Liver (tissue), 9 donors: ENCODE data around the gene TIMM17B. TPM values are rescaled to one million over a fixed set of nuclear protein-coding genes. Genes with fewer than 3 reads are reported as not detected.

Experiments used
- DNase-seq: peaks from one replicate; pipeline ENCODE4 v3.0.0-alpha.2; 2017; ENCODE audit warnings: low spot score
- H3K27ac ChIP-seq, 2 donors: one replicate each; pipeline ENCODE4 v1.7.0; 2013; ENCODE audit warnings: inconsistent platforms in 2 of 2, low read length in 2 of 2, control low read depth in 1 of 2, low read depth in 1 of 2, mild to moderate bottlenecking in 1 of 2
- H3K27me3 ChIP-seq, 4 donors: one replicate each; pipeline versions ENCODE4 v1.6.1 to v1.7.0; 2013; ENCODE audit warnings: low read length in 3 of 4, inconsistent platforms in 1 of 4, mild to moderate bottlenecking in 1 of 4, moderate library complexity in 1 of 4; ENCODE audit not compliant: control insufficient read depth in 4 of 4, insufficient read depth in 4 of 4
- H3K36me3 ChIP-seq, 4 donors: one replicate each; pipeline versions ENCODE4 v1.6.1 to v1.7.0; 2013; ENCODE audit warnings: low read length in 3 of 4, mild to moderate bottlenecking in 3 of 4, low read depth in 1 of 4, moderate library complexity in 1 of 4; ENCODE audit not compliant: control insufficient read depth in 4 of 4, insufficient read depth in 3 of 4
- H3K4me1 ChIP-seq, 4 donors: one replicate each; pipeline versions ENCODE4 v1.6.1 to v1.7.0; 2013; ENCODE audit warnings: low read length in 3 of 4, mild to moderate bottlenecking in 3 of 4, moderate library complexity in 1 of 4; ENCODE audit not compliant: control insufficient read depth in 4 of 4, insufficient read depth in 4 of 4
- H3K4me3 ChIP-seq, 3 donors: one replicate each; pipeline versions ENCODE4 v1.6.1 to v1.7.0; 2013; ENCODE audit warnings: low read length in 3 of 3, control low read depth in 1 of 3, low read depth in 1 of 3, mild to moderate bottlenecking in 1 of 3
- H3K9ac ChIP-seq, 2 donors: one replicate each; pipeline ENCODE4 v1.7.0; 2013; ENCODE audit warnings: low read length in 2 of 2, mild to moderate bottlenecking in 2 of 2, moderate library complexity in 2 of 2, control low read depth in 1 of 2, low read depth in 1 of 2
- H3K9me3 ChIP-seq, 4 donors: one replicate each; pipeline versions ENCODE4 v1.6.1 to v1.7.0; 2013; ENCODE audit warnings: low read length in 3 of 4; ENCODE audit not compliant: control insufficient read depth in 4 of 4
- ATF3 ChIP-seq: IDR thresholded peaks from 2 replicates; pipeline ENCODE4 v1.6.1; 2016; ENCODE audit warnings: antibody characterized with exemption
- CTCF ChIP-seq: fragments of 150-350 bp; IDR thresholded peaks from 2 replicates; pipeline ENCODE4 v1.5.1; 2017; ENCODE audit warnings: improper control_type of control experiment, low read depth, low read length; ENCODE audit not compliant: missing input control
- EGR1 ChIP-seq, 2 donors: IDR thresholded peaks; 2 replicates each; pipeline ENCODE4 v1.6.1; 2016 to 2018; ENCODE audit warnings: antibody characterized with exemption in 2 of 2, low read depth in 2 of 2
- FOXA1 ChIP-seq: IDR thresholded peaks from 2 replicates; pipeline ENCODE4 v1.6.1; 2016; ENCODE audit warnings: antibody characterized with exemption
- FOXA2 ChIP-seq: IDR thresholded peaks from 2 replicates; pipeline ENCODE4 v1.6.1; 2016; ENCODE audit warnings: antibody characterized with exemption
- HNF4G ChIP-seq: IDR thresholded peaks from 2 replicates; pipeline ENCODE4 v1.6.1; 2016; ENCODE audit warnings: antibody characterized with exemption
- JUND ChIP-seq, 2 donors: IDR thresholded peaks; 2 replicates each; pipeline ENCODE4 v1.6.1; 2016; ENCODE audit warnings: antibody characterized with exemption in 2 of 2
- MAX ChIP-seq: IDR thresholded peaks from 2 replicates; pipeline ENCODE4 v1.6.1; 2016; ENCODE audit warnings: antibody characterized with exemption
- NR2F2 ChIP-seq: IDR thresholded peaks from 2 replicates; pipeline ENCODE4 v1.6.1; 2016; ENCODE audit warnings: antibody characterized with exemption
- RAD21 ChIP-seq, 2 donors: IDR thresholded peaks; 2 replicates each; pipeline ENCODE4 v1.6.1; 2016; ENCODE audit warnings: antibody characterized with exemption in 2 of 2, mild to moderate bottlenecking in 2 of 2
- REST ChIP-seq: IDR thresholded peaks from 2 replicates; pipeline ENCODE4 v1.6.1; 2016; ENCODE audit warnings: antibody characterized with exemption, mild to moderate bottlenecking
- RXRA ChIP-seq, 2 donors: IDR thresholded peaks; 2 replicates each; pipeline ENCODE4 v1.6.1; 2017 to 2018; ENCODE audit warnings: antibody characterized with exemption in 2 of 2, mild to moderate bottlenecking in 1 of 2
- SP1 ChIP-seq: IDR thresholded peaks from 2 replicates; pipeline ENCODE4 v1.6.1; 2018; ENCODE audit warnings: antibody characterized with exemption, mild to moderate bottlenecking
- TAF1 ChIP-seq: conservative IDR thresholded peaks from 2 replicates; pipeline ENCODE4 v1.6.1; 2016; ENCODE audit warnings: antibody characterized with exemption, mild to moderate bottlenecking
- YY1 ChIP-seq: IDR thresholded peaks from 2 replicates; pipeline ENCODE4 v1.6.1; 2016; ENCODE audit warnings: antibody characterized with exemption, mild to moderate bottlenecking
- ZBTB33 ChIP-seq: IDR thresholded peaks from 2 replicates; pipeline ENCODE4 v1.6.1; 2016; ENCODE audit warnings: antibody characterized with exemption
- WGBS: extraction: QIAGEN DNeasy Blood & Tissue Kit; methylation state at CpG from one replicate; pipeline ENCODE4 v1.1.7; 2013; 5-methylcytosine and 5-hydroxymethylcytosine counted together
- polyA plus RNA-seq, 2 donors: library from polyadenylated mRNA; stranded (reverse) in 1 of 2; unstranded in 1 of 2; fragments of 200-250 nt in 1 of 2; fragments of >200 nt in 1 of 2; fragmentation: Nextera tagmentation in 1 of 2; extraction: Ambion mirVana in 1 of 2; gene quantifications; one replicate each; pipeline versions ENCODE4 v1.2.1 to v1.2.3, GENCODE V29; 2013 to 2015
- total RNA-seq, 2 donors: library from RNA; depleted of rRNA; stranded (reverse); fragments of >200 nt; gene quantifications; one replicate each; pipeline ENCODE4 v1.2.3, GENCODE V29; 2014
- donor health status: healthy.
- donor health status: healthy.
- donor health status: healthy.
- donor health status: healthy.
- donor health status: healthy.

TIMM17B gene
- total and polyA plus RNA-seq, 4 donors: 22.8 to 53.1 (median 30.0) TPM

- Histone ChIP-seq H3K4me1 (peaks cover 5 to 22% (median 10%) of the 10 kb centered on the region in 4 donors), H3K9me3 (no peaks in the 10 kb centered on the region), H3K9ac (no peak overlapping the region), H3K27ac (no peak overlapping the region), H3K36me3 (no peaks in the 10 kb centered on the region), H3K4me3 (no peak overlapping the region), H3K27me3 (no peaks in the 10 kb centered on the region)
- DNase-seq: peak; percentile 63
- WGBS: 56% methylated on average over 8 of the region's 8 CpGs
- TF ChIP-seq CTCF (peak; percentile 70), FOXA2 (no peak), RAD21 (IDR thresholded peaks at IDR 0.05) (peak; percentile 73 to 83), FOXA1 (no peak)
Measured at GRCh38 chrX:48945517-48946348, 48.2 kb upstream of the TIMM17B start.

- no peaks in the 10 kb centered on the region for H3K9me3 ChIP-seq
- DNase-seq: no peak
- WGBS: 85% methylated on average over 2 of the region's 2 CpGs
- H3K4me1 ChIP-seq: peaks cover 6 to 31% (median 12%) of the 10 kb centered on the region in 4 donors
- no peak overlapping the region for H3K27ac ChIP-seq
- no peaks in the 10 kb centered on the region for H3K36me3 ChIP-seq
- no peak overlapping the region for H3K9ac ChIP-seq
- no peaks in the 10 kb centered on the region for H3K27me3 ChIP-seq
- TF ChIP-seq SP1: no peak
- no peak for TF ChIP-seq JUND (IDR thresholded peaks at IDR 0.05)
- no peak for TF ChIP-seq RXRA (IDR thresholded peaks at IDR 0.05)
- no peak for TF ChIP-seq RAD21 (IDR thresholded peaks at IDR 0.05)
- no peak for TF ChIP-seq YY1
- no peak for TF ChIP-seq TAF1
- no peak for TF ChIP-seq NR2F2
- TF ChIP-seq REST: no peak
- no peak for TF ChIP-seq MAX
- no peak for TF ChIP-seq ATF3
- TF ChIP-seq HNF4G: no peak
- TF ChIP-seq EGR1 (IDR thresholded peaks at IDR 0.05; ENCODE audit: low read depth in 2 of 2): no peak
- no peak for TF ChIP-seq ZBTB33
- H3K4me3 ChIP-seq: no peak overlapping the region
Measured at GRCh38 chrX:48942895-48943294, 45.3 kb upstream of the TIMM17B start.
